ENCODE results near the gene TIMM17B. TPM values are rescaled to one million over a fixed set of nuclear protein-coding genes. Genes with fewer than 3 reads are reported as not detected.

Gene TIMM17B
- total RNA-seq, 1 experiment from 2014 or later, result 89.7 TPM

GRCh38 chrX:48909703-48910294 is 12.2 kb upstream of the TIMM17B start:
- Histone ChIP-seq H3K18ac (ENCODE audit: insufficient read length, low read depth, low read length) (no peak overlapping the region), H2AFZ (ENCODE audit: low read length) (no peak overlapping the region), H2AK5ac (ENCODE audit: insufficient read length, low read length) (no peak overlapping the region), H2BK5ac (ENCODE audit: insufficient read length, low read length) (no peak overlapping the region), H3T11ph (ENCODE audit: low read length) (no peak overlapping the region), H4K5ac (ENCODE audit: insufficient read length, low read depth, low read length) (no peak overlapping the region), H4K8ac (replicated peaks; ENCODE audit: insufficient read length, low read depth, low read length) (no peak overlapping the region), H2BK15ac (ENCODE audit: low read depth, low read length) (no peak overlapping the region), H2BK20ac (ENCODE audit: low read depth, low read length, poor library complexity, severe bottlenecking) (no peak overlapping the region), H3K79me2 (ENCODE audit: insufficient read depth, low read length) (no peaks in the 10 kb centered on the region; the same call in 1 of the 2 replicates), H2BK12ac (ENCODE audit: insufficient read length, low read depth, low read length) (no peak overlapping the region), H3K27me3 (ENCODE audit: insufficient read depth, low read length) (no peaks in the 10 kb centered on the region), H3K9ac (ENCODE audit: extremely low read depth, insufficient read length, low read length) (no peak overlapping the region), H4K20me1 (ENCODE audit: control insufficient read depth, insufficient read depth, insufficient read length) (no peaks in the 10 kb centered on the region), H3K56ac (ENCODE audit: insufficient read length, low read depth, low read length) (no peak overlapping the region), H3K27ac (ENCODE audit: insufficient read length, low read depth, low read length) (no peak overlapping the region), H3K4ac (ENCODE audit: low read depth, low read length) (no peak overlapping the region), H3K4me1 (ENCODE audit: insufficient read depth, low read length) (no peaks in the 10 kb centered on the region), H2BK120ac (ENCODE audit: low read depth, low read length, poor library complexity, severe bottlenecking) (no peak overlapping the region), H3K23ac (ENCODE audit: insufficient read length, low read depth, low read length) (no peak overlapping the region), H3K4me2 (ENCODE audit: insufficient read depth, insufficient read length, low read length) (no peak overlapping the region), H3K14ac (ENCODE audit: insufficient read depth, low read length) (no peak overlapping the region; the same call in 1 of the 2 replicates), H3K23me2 (ENCODE audit: insufficient read length, low read depth, low read length, poor library complexity, severe bottlenecking) (no peaks in the 10 kb centered on the region), H3K79me1 (ENCODE audit: insufficient read depth, low read depth, low read length, poor library complexity, severe bottlenecking) (no peaks in the 10 kb centered on the region), H4K91ac (ENCODE audit: insufficient read length, low read depth, low read length) (no peak overlapping the region), H3K9me3 (ENCODE audit: control insufficient read depth, low read depth, low read length) (no peaks in the 10 kb centered on the region)
- no peak for DNase-seq
- WGBS (ENCODE audit: extremely low coverage, insufficient read length, low lambda C conversion rate), result no CpG with 5 or more reads among the region's 17 CpGs
- Mint-ChIP-seq H3K27ac (no peak overlapping the region), H3K4me3 (peak overlapping the region in 1 of 2 experiments; percentile 94; a peak in 1 of 5 replicates), H3K27me3 (ENCODE audit: low read depth) (peaks cover 3% of the 10 kb centered on the region), H3K9me3 (peaks cover 71 to 75% of the 10 kb centered on the region in 2 experiments), H3K4me1 (peaks cover 14 to 30% of the 10 kb centered on the region in 2 experiments), H3K36me3 (ENCODE audit: insufficient read depth in 1 of 3, low read depth in 3 of 3) (peaks cover 22 to 46% (median 42%) of the 10 kb centered on the region in 3 experiments)
- no peak for TF ChIP-seq CTCF (conservative IDR thresholded peaks at IDR 0.05)
